GM19397 (cell line): ENCODE results near the gene RDM1.
"Not testable (repeated sequence)": the region's sequence is repeated elsewhere in the genome, so short reads cannot be mapped to it uniquely, and the experiment has no call there.

Experiments
- ATAC-seq: cut with Tn5 transposase; IDR thresholded peaks from one replicate; pipeline ENCODE4 v1.9.1; 2021; ENCODE audit warnings: mild to moderate bottlenecking, moderate library complexity; ENCODE audit not compliant: unreplicated experiment

The RDM1 gene

GRCh38 chr17:35900708-35901480 lies 29.7 kb downstream of the RDM1 start:
- no peak for ATAC-seq

DNA sequence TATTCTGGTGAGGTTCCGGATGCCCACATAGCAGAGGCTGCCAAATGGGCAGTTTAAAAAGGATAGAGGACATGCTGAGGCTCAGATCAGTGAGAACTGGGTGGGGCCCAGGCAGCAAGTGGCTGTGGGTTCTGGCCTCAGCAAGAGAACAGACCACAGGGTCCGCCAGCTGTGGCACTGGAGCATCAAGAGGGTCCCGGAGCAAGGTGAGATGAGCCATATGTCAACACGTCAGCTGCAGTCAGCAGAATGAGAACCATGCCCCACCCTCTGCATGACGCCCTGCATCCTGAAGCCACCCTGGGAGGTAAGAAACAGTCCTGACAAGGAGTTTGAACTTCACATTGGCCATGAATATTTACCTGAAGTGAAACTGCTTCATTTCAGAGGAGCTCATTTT lies 30.3 kb downstream of the RDM1 start:
- no peak for ATAC-seq

DNA sequence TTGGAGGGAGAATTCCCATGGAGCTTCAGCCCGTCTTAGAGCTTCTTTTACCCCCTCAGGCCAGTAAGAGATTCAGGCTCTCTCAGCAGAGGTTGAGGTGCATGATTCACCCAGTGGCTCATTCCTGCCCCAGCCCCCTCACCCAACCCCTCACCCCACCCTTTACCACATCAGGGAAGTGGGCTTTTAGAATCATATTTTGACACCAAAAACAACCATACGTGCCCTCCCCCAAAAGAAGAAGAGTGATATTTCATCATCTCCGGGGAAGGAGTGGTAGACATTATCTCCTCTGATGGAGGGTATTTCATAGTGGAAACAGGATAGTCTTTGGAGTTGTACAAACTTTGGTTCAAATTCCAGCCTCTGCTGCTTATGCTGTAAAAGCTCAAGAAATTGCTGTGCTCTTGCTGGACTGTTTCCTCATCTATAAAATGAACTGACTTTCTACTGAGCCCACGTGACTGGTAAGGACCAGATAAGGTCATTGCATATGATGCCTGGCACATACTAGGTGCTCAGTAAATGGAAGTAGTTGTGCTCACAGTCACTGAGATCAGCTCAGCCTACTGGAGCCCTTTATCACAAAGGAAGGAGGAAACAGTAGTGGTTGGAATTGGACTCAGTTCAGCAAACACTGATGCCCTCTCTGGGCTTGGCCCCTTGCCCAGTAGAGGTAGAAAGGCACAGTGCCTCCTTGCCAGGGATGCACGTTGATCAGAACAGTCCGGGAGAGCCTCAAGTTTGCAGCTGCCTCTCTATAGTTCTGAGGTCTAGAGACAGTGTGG lies 32.1 kb downstream of the RDM1 start:
- ATAC-seq: no peak

DNA sequence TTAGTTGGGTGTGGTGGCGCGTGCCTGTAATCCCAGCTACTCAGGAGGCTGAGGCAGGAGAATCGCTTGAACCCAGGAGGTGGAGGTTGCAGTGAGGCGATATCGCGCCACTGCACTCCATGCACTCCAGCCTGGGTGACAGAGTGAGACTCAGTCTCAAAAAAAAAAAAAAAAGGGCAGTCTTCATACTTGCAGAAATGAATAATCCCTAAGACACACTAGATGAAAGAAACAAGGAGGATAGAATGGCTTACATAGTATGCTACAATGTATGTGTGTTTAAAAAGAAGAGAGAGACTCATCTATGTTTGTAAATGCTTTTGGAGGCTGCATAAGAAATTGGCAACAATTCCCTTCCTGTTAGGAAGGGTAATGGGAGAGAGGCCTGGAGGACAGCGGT lies 32.8 kb downstream of the RDM1 start:
- not testable (repeated sequence) for ATAC-seq

DNA sequence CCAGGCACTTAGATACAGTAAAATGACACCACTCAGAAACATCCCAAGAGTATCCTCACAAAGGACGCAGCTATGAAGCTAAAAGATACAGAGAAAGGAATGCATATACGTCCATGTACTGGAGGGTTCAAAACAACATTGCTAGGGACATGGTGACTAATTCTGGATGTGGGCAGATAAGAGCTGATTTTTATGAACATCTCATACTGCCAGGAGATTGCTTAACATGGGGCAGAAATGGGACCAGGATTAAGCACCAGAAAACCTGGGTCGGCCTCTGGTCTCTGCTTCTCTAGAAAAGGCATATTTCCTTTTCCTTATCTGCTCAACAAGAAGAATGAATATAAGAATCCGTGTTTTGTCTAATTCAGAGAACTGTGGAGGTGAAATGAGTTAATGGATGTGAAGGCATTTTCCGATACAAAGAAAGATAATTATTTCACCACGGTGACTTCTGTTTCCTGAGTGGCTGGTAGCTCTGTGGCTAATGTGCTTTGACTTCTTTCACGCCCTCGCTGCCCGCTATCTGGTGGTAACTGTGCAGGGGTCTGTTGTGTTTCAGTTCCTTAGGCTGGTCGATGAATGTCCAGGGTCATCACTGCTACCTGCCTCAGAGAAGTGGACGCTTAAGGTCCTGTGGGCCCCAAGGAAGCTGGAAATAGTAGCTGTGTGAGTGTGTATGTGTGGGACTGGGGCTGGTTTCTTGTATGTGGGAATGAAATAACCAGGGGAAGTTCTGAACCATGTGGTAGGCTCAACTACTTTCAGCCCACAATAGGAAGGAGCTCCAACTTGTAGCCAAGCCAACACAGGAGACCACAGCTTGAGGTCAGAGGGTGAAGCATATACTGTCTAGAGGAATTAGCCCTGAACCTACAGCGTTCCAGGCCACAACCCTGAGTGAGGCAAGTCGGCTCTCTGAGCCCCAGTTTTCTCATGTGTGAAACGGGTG lies 34.7 kb downstream of the RDM1 start:
- ATAC-seq: no peak

DNA sequence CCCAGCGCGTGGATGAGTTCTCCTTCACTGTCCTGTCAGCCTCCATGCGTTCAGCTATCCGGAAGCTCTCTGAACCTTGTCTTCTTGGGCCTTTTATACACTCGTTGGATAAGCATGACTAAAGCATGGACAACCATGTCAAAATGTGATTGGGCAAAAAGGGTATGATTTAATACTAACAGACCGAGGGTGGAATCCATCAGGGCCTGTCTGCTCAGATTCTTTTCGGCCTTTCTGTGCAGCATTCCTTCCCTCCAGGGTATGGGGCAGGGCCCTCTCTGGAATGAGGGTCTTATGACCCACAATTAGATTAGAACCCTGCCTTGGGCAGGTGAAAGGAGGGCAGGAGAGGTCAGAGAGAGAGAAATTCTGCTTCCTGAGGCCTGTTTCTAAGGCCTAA lies 36.4 kb downstream of the RDM1 start:
- ATAC-seq: no peak

DNA sequence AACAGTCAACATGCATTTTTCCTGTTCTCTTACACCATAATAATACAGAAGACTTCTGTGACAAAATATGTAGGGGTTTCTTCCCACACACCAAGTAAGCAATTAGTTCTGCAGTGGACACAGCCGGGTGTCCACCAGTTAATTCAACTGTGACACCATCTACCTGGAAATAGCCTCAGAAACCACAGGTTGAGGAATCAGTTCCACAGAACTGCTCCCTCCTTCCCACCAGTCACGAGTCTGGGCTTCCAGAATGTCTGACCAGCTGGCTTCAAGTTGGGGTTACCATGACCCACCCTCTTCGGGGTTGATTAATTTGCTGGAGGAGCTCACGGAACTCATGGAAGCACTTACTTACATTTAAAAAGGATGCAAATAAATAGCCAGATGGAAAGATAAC lies 36.8 kb downstream of the RDM1 start:
- no peak for ATAC-seq

DNA sequence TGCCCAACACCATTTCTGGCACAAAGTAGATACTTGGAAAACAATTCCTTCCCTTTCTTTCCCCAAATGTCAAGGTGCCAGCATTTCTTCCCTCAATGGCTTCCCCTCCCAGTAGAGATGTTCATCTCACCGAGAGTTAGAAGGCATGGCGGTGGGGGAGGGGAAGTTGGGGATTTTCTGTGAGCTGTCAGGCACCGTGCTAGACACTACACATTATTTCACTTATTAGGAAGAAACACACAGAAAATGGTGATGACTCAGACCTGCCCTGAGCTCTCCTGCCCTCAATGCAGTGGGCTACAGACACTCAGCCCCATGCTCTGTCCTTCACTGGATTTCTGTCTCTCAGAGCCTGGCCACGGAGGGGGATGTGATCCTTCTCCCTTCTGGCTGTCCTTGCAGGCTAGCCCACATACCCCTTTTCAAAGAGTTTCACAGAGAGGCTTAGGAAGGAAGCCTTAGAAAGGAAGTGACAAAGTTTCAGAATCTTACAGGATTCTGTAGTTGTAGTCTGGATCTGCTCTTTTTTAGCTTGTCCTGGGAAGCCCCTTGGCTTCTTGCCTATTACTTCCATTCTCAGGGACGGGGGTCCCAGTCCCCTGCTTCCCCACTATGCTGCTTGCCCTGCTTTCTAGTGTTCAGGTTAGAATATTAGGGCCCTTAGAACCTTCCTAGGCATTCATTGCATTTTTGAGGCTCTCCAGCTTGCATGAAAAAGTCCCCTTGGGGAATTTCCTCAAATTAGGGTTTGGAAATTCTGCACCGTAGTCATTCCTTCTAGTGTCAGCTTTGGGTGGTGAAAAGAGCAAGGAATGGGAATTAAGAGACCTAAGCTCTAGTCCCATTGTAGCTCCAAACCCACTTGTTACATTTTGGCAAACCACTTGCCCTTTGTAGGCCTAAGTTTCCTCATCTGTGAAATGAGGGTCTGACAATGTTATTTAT lies 38.2 kb downstream of the RDM1 start:
- ATAC-seq: no peak

DNA sequence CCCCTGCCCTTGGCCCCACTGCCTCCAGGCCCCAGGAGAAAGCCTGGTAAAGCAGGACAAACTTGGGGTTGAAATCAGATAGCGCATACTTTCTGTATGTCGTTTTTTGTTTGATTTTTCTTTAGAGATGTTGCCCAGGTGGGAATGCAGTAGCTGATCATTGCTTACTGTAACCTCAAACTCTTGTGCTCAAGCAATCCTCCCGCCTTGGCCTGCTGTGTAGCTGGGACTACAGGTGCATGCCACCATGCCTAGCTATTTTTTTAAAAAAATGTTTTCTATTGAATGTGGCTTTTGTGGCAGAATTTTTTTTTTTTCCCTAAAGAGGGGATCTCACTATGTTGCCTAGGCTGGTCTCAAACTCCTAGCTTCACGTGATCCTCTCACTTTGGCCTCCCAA lies 39.3 kb downstream of the RDM1 start:
- ATAC-seq: no peak

- no peak for ATAC-seq
Measured at GRCh38 chr17:35890774-35891155, 39.8 kb downstream of the RDM1 start.

DNA sequence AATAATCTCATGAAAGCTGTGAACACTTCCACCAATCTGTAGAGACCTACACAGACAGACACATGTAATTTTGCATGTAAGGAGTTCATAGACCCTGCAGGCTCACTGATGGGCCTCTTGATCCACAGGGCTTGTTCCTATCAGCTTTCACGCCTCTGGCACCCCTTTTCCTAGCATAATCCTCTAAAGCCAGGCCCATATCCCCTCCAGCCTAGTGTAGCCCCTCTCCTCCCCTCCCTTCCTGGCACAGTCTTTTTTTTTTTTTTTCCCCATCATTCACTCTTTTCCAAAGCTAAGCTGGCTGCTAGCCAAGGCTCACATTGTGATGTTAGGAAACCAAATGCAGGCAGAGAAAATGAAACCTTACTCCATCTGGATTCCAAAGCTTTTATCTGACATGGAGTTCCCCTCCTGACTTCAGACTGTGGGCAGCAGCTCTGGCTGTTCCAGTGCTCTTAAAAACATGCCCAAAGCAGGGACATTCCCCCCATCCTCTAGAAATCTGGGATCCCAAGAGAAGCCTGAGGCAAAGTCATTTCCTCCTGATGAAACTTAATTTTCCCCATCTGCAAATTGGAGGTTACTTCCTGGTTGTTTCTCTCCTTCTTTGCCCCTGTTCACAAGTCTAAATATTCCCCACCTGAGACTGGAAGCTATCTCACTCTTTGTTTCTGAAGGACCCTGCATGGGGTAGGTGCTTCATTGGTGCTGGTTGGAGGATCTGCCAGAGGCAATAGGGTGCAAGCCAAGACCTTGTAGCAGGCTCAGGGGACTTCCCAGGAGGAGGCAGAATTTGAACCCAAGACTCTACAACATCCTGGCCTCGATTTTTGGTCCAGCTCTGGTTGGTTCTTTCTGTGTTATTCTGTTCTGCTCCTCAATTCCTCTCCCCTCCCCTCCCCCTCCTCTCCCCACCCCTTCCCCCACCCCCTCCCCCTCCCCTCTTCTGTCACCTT lies 40.5 kb downstream of the RDM1 start:
- no peak for ATAC-seq

- no peak for ATAC-seq
Measured at GRCh38 chr17:35889241-35889640, 41.3 kb downstream of the RDM1 start.

DNA sequence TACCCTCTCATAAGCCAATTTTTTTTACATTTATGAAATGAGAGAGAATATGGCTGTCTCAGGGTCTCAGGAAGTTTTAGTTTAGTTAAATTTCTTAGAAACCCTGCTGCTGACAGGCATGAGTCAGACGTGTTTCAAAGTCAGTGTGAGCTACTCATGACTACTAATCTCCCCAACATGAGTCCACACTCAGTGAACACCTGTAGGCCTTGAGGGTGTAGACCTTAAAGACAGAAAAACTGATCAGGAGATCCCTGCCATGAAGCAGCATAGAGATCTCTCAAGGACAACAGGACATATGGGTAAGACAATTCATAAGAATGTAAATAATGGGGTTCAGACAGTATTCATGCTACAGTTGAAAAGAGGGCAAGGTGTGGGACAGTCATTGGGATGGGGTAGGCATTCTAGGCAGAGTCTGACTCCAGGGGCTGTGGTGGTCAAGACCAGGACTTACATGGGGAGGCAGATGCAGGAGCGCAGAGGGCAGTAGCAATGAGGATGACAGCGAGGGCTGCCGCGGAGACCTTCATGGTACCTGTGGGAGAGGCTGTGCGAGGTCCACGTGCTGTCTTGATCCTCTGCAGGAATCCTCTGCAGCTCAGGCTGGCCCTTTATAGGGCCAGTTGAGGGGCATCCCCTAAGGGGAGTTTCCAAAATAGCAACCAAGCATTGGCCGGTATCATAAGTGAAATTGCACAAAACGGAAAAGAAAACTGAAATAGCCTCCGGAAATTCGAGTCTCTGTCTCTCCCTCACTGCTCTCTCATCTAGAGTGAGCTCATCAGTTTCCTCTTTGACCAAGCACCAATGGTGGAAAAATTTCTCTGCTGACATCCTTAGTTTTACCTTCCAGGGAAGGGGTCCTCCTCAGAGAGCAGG lies 50.6 kb downstream of the RDM1 start, which contains the start of gene CCL5:
Gene CCL5, minus strand, starts transcription at position 588 of the 882 bp plus-strand sequence.
- ATAC-seq: peak; percentile 89

DNA sequence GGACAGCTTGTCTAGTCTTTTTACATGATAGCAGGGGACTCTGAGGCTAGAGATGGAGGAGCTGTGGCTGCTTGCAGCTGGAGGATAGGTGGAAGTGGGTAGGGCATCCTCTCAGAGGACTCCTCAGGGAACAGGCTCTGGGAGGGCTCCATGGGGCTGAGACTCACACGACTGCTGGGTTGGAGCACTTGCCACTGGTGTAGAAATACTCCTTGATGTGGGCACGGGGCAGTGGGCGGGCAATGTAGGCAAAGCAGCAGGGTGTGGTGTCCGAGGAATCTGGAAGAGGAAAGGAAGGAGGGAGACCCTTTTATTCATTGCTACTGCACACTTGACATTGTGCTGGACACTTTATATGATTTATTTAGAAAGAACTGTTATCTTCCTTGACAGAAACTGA lies 52.2 kb downstream of the RDM1 start:
- no peak for ATAC-seq

DNA sequence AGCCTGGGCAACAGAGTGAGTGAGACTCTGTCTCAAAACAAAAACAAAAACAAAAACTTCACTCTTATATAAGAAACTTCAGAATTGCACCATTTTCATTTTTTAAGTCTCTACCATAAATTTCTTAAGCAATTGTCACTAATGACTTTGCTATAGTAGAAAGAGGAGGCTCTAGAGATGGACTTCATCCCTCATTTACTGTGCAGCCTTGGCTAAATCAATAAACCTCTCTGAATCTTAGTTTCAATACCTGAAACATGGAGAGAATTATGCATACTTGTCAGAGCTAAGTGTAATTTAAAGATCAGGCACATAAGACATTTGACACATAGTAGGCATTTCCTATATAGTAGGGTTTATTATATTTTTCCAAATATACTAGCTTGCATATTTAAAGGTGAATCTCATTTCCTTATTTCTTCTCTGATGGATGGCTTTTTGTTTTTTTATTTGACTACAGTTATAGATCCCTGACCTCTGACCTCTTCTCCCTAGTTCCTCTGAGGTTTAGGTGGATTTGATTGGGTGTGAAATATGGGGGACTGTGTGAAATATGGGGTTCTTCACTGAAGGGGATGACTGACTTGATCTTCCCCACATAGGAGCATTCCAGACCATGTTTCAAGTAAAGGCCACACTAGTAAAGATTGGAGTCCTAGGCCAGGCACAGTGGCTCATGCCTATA lies 53.1 kb downstream of the RDM1 start:
- ATAC-seq: no peak

DNA sequence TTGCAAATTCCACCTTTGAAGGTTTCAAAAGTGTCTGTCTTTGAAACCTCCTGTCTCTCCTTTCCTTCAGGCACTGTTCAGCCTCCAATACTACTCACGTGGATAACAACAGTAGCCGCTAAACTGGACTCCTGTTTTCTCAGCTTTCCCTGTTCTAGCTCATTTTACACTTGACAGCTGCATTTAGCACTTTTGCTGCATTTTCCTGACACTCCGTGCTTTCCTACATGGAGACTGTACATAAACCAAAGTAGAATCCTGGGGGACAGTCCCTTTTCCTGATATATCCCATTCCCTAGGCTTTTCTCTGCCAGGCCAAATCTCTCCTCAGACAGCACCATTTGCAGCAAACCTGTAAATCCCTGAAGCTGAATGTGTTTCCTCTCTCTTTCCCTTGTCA lies 54.0 kb downstream of the RDM1 start:
- no peak for ATAC-seq

DNA sequence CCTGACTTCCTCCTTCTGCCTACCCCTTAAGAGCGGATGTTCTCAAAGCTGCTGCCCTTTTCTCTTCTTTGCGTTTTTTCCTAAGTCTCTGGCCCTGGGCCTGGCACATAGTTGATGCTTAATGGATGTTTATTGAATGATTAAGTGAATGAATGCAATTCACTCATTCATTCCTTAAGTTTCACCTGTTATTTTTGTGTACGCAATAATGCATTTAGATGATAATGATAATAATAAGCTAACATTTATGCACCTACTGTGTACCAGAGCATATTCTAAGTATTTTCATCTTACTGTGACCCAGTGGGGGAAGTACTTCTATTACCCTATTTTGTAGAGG lies 54.8 kb downstream of the RDM1 start:
- ATAC-seq: no peak
